SK-N-SH (cell line): ENCODE measurements around the gene SRGAP1. TPM values are rescaled to one million over a fixed set of nuclear protein-coding genes. Genes with fewer than 3 reads are reported as not detected.

Experiments
- CTCF ChIA-PET: fragments of 300-600, 350-600 bp; formaldehyde crosslinking; extraction: SDS; loops from one replicate; lab custom pipeline; 2021; lab: Yijun Ruan, JAX
- POLR2A ChIA-PET: fragments of 350-600 bp; sonication (Branson Sonifier 250); formaldehyde crosslinking; extraction: SDS; loops from one replicate; lab custom pipeline; 2020; ENCODE audit warnings: antibody characterized with exemption, inconsistent platforms; lab: Yijun Ruan, JAX
- DNase-seq: peaks from one replicate; pipeline ENCODE4 v3.0.0; 2012
- H2AFZ ChIP-seq: fragments of 200-600 bp; sonication (generic); 2 replicates; pipeline ENCODE4 v1.8.1; 2016; ENCODE audit warnings: antibody characterized with exemption, mild to moderate bottlenecking, low read depth
- H3F3A ChIP-seq: fragments of 200-600 bp; sonication (generic); replicated peaks from 2 replicates; pipeline ENCODE3; 2016; ENCODE audit warnings: antibody characterized with exemption, mild to moderate bottlenecking; ENCODE audit not compliant: insufficient read depth
- H3K27ac ChIP-seq, 2 experiments: fragments of 200-500 bp in 1 of 2; fragments of 200-600 bp in 1 of 2; sonication (Bioruptor generic) in 1 of 2; sonication (generic), shearing (Covaris generic) in 1 of 2; 2 replicates each; pipeline versions ENCODE4 v1.5.1 to v1.6.1; 2014 to 2016; ENCODE audit warnings: low read depth in 2 of 2, inconsistent platforms in 1 of 2, low read length in 1 of 2, mild to moderate bottlenecking in 1 of 2, mixed read lengths in 1 of 2
- H3K27me3 ChIP-seq: fragments of 200-600 bp; sonication (generic), shearing (Covaris generic); 2 replicates; pipeline ENCODE4 v1.6.1; 2016; ENCODE audit warnings: mixed run types; ENCODE audit not compliant: insufficient read depth
- H3K36me3 ChIP-seq, 2 experiments: fragments of 200-500 bp in 1 of 2; fragments of 200-600 bp in 1 of 2; sonication (Bioruptor generic) in 1 of 2; sonication (generic) in 1 of 2; replicated peaks in 1 of 2; 2 replicates each; pipeline versions ENCODE3 to v1.5.1; 2014 to 2016; ENCODE audit warnings: low read length in 1 of 2, mild to moderate bottlenecking in 1 of 2; ENCODE audit not compliant: insufficient read depth in 2 of 2, control insufficient read depth in 1 of 2
- H3K4me1 ChIP-seq, 2 experiments: fragments of 200-500 bp in 1 of 2; fragments of 200-600 bp in 1 of 2; sonication (Bioruptor generic) in 1 of 2; sonication (generic), shearing (Covaris generic) in 1 of 2; 2 replicates each; pipeline versions ENCODE4 v1.5.1 to v1.6.1; 2014 to 2016; ENCODE audit warnings: low read depth in 1 of 2, low read length in 1 of 2, mixed run types in 1 of 2; ENCODE audit not compliant: insufficient read depth in 2 of 2, control insufficient read depth in 1 of 2
- H3K4me2 ChIP-seq: fragments of 200-600 bp; sonication (generic), shearing (Covaris generic); 2 replicates; pipeline ENCODE4 v1.6.1; 2017; ENCODE audit warnings: mixed run types
- H3K4me3 ChIP-seq, 2 experiments: fragments of 200-500 bp in 1 of 2; fragments of 200-600 bp in 1 of 2; sonication (Bioruptor generic) in 1 of 2; sonication (generic), shearing (Covaris generic) in 1 of 2; 2 replicates each; pipeline versions ENCODE4 v1.5.1 to v1.8.1; 2014 to 2016; ENCODE audit warnings: low read depth in 2 of 2, inconsistent platforms in 1 of 2, low read length in 1 of 2, mild to moderate bottlenecking in 1 of 2, mixed read lengths in 1 of 2, moderate library complexity in 1 of 2
- H3K79me2 ChIP-seq: fragments of 200-600 bp; sonication (generic); 2 replicates; pipeline ENCODE4 v1.8.1; 2017; ENCODE audit warnings: mild to moderate bottlenecking; ENCODE audit not compliant: insufficient read depth
- H3K9ac ChIP-seq: fragments of 200-600 bp; sonication (generic); 2 replicates; pipeline ENCODE4 v1.6.1; 2017; ENCODE audit warnings: mixed run types
- H3K9me2 ChIP-seq: fragments of 200-600 bp; sonication (generic); 2 replicates; pipeline ENCODE4 v1.6.1; 2017; ENCODE audit warnings: mixed run types
- H3K9me3 ChIP-seq: fragments of 200-600 bp; sonication (generic); 2 replicates; pipeline ENCODE4 v1.6.1; 2017; ENCODE audit warnings: mixed run types, mild to moderate bottlenecking, moderate library complexity
- H4K20me1 ChIP-seq: fragments of 200-600 bp; sonication (generic); 2 replicates; pipeline ENCODE4 v1.6.1; 2017; ENCODE audit warnings: mild to moderate bottlenecking, mixed run types; ENCODE audit not compliant: insufficient read depth
- CTCF ChIP-seq: fragments of 200-600 bp; sonication (generic); IDR thresholded peaks from 2 replicates; pipeline ENCODE4 v1.6.1; 2017; ENCODE audit warnings: antibody characterized with exemption, mild to moderate bottlenecking, moderate library complexity
- EP300 ChIP-seq, 2 experiments: IDR thresholded peaks; 2 replicates each; pipeline versions ENCODE4 v1.4.0 to v1.6.1; 2012; ENCODE audit warnings: borderline replicate concordance in 1 of 2, low read depth in 1 of 2, low read length in 1 of 2
- FOXM1 ChIP-seq: IDR thresholded peaks from 2 replicates; pipeline ENCODE4 v1.4.0; 2012; ENCODE audit warnings: low read depth, mild to moderate bottlenecking
- GATA2 ChIP-seq: sonication (generic); formaldehyde crosslinking; IDR thresholded peaks from 2 replicates; pipeline ENCODE4 v1.5.0; 2020; ENCODE audit warnings: mild to moderate bottlenecking, missing genetic modification reagents
- IRF3 ChIP-seq: fragments of 150-350 bp; IDR thresholded peaks from 2 replicates; pipeline ENCODE4 v1.6.1; 2016; ENCODE audit warnings: mild to moderate bottlenecking, low read depth, low read length
- JUND ChIP-seq: IDR thresholded peaks from 2 replicates; pipeline ENCODE4 v1.4.0; 2012
- MXI1 ChIP-seq: IDR thresholded peaks from 2 replicates; pipeline ENCODE4 v1.6.1; 2012; ENCODE audit warnings: mild to moderate bottlenecking, low read depth, low read length, improper control_type of control experiment
- NRF1 ChIP-seq: IDR thresholded peaks from 2 replicates; pipeline ENCODE4 v1.6.1; 2012; ENCODE audit warnings: low read depth, mild to moderate bottlenecking, low read length
- POLR2AphosphoS5 ChIP-seq: IDR thresholded peaks from 2 replicates; pipeline ENCODE4 v1.6.1; 2012; ENCODE audit warnings: low read depth, low read length
- RAD21 ChIP-seq: IDR thresholded peaks from 2 replicates; pipeline ENCODE4 v1.6.1; 2012; ENCODE audit warnings: mild to moderate bottlenecking, low read length
- REST ChIP-seq: IDR thresholded peaks from 2 replicates; pipeline ENCODE4 v1.6.1; 2012; ENCODE audit warnings: mild to moderate bottlenecking, low read depth, low read length, moderate library complexity
- SIN3A ChIP-seq: IDR thresholded peaks from 2 replicates; pipeline ENCODE4 v1.6.1; 2012; ENCODE audit warnings: low read depth, mild to moderate bottlenecking, low read length, moderate library complexity, borderline replicate concordance
- TAF1 ChIP-seq: IDR thresholded peaks from 2 replicates; pipeline ENCODE4 v1.6.1; 2012; ENCODE audit warnings: low read depth, mild to moderate bottlenecking, low read length, moderate library complexity, borderline replicate concordance
- TCF12 ChIP-seq: IDR thresholded peaks from 2 replicates; pipeline ENCODE4 v1.4.0; 2012
- TEAD4 ChIP-seq: IDR thresholded peaks from 2 replicates; pipeline ENCODE4 v1.4.0; 2012; ENCODE audit warnings: mild to moderate bottlenecking, borderline replicate concordance; ENCODE audit not compliant: insufficient read depth
- USF1 ChIP-seq: IDR thresholded peaks from 2 replicates; pipeline ENCODE4 v1.4.0; 2012; ENCODE audit warnings: low read depth, borderline replicate concordance
- USF2 ChIP-seq: fragments of 150-350 bp; IDR thresholded peaks from 2 replicates; pipeline ENCODE4 v1.6.1; 2017; ENCODE audit warnings: antibody characterized with exemption, low read length, low read depth, borderline replicate concordance
- WGBS: methylation state at CpG from one replicate; pipeline ENCODE4 v1.1.6; 2017; ENCODE audit warnings: low lambda C conversion rate; 5-methylcytosine and 5-hydroxymethylcytosine counted together
- polyA plus RNA-seq, 3 experiments: library from polyadenylated mRNA; depleted of rRNA; stranded (reverse); fragments of >200 nt; gene quantifications; 2 replicates each; pipeline ENCODE4 v1.2.3, GENCODE V29; 2012

The SRGAP1 gene
- polyA plus RNA-seq, 1 of the 3 experiments (the other 2 are of a cell fraction), result 2.6 TPM

- Histone ChIP-seq H3K4me3 (no peak overlapping the region), H3K27me3 (no peaks in the 10 kb centered on the region), H3K27ac (no peak overlapping the region), H3K9ac (no peak overlapping the region), H4K20me1 (no peaks in the 10 kb centered on the region), H3K79me2 (no peaks in the 10 kb centered on the region), H2AFZ (no peak overlapping the region)
- POLR2A ChIA-PET, result no interaction called here
- no peak for TF ChIP-seq EP300 (IDR thresholded peaks at IDR 0.05; ENCODE audit: borderline replicate concordance in 1 of 2, low read depth in 1 of 2, low read length in 1 of 2)
- no peak for TF ChIP-seq TAF1
- no peak for TF ChIP-seq IRF3
- TF ChIP-seq USF2, result no peak
- TF ChIP-seq NRF1, result no peak
- TF ChIP-seq MXI1, result no peak
- TF ChIP-seq TEAD4, result no peak
- no peak for TF ChIP-seq SIN3A
- TF ChIP-seq, all 33 proteins: peak for 0
- Histone ChIP-seq H3K9me2 (no peaks in the 10 kb centered on the region), H3K4me2 (no peak overlapping the region), H3F3A (peaks cover 5% of the 10 kb centered on the region), H3K4me1 (peaks cover 0 to 2% of the 10 kb centered on the region in 2 experiments; a peak in 2 of 4 replicates), H3K9me3 (no peaks in the 10 kb centered on the region), H3K36me3 (peaks cover 6 to 10% of the 10 kb centered on the region in 2 experiments)
- no peak for DNase-seq
- 90% methylated on average over 2 of the region's 2 CpGs for WGBS
- CTCF ChIA-PET, result no interaction called here
Observed at GRCh38 chr12:64122995-64123394, 278.5 kb downstream of the SRGAP1 start.

GRCh38 chr12:64123448-64123847 lies 278.9 kb downstream of the SRGAP1 start:
- Histone ChIP-seq H3K79me2 (no peaks in the 10 kb centered on the region), H3K36me3 (peaks cover 2 to 15% of the 10 kb centered on the region in 2 experiments), H3K9me3 (no peaks in the 10 kb centered on the region), H3K9ac (no peak overlapping the region), H3F3A (peaks cover 5% of the 10 kb centered on the region), H3K27ac (no peak overlapping the region), H3K4me2 (no peak overlapping the region), H3K4me1 (peaks cover 0 to 2% of the 10 kb centered on the region in 2 experiments; a peak in 2 of 4 replicates), H3K27me3 (no peaks in the 10 kb centered on the region), H3K4me3 (no peak overlapping the region), H3K9me2 (no peaks in the 10 kb centered on the region), H2AFZ (no peak overlapping the region), H4K20me1 (no peaks in the 10 kb centered on the region)
- TF ChIP-seq RAD21, result no peak
- TF ChIP-seq MXI1, result no peak
- TF ChIP-seq USF1, result no peak
- no peak for TF ChIP-seq USF2
- no peak for TF ChIP-seq CTCF
- no peak for TF ChIP-seq NRF1
- no peak for TF ChIP-seq FOXM1
- TF ChIP-seq TEAD4, result no peak
- TF ChIP-seq TCF12, result no peak
- no peak for TF ChIP-seq JUND
- TF ChIP-seq POLR2AphosphoS5, result no peak
- TF ChIP-seq GATA2 (CRISPR knock-in tag), result no peak
- no peak for TF ChIP-seq TAF1
- TF ChIP-seq REST, result no peak
- WGBS, result 100% methylated on average over 1 of the region's 1 CpG
- CTCF ChIA-PET, result no interaction called here
- DNase-seq, result no peak
- POLR2A ChIA-PET, result no interaction called here
